Neutrophil (primary cell): ENCODE results near the gene TPST2.

ENCODE experiments used
- H3K27ac ChIP-seq: fragments of 200-600 bp; sonication (generic); 2 replicates; pipeline ENCODE4 v1.5.1; 2016; ENCODE audit warnings: mild to moderate bottlenecking, moderate library complexity
- H3K27me3 ChIP-seq: fragments of 200-600 bp; sonication (generic); 2 replicates; pipeline ENCODE4 v1.6.0; 2016; ENCODE audit warnings: mild to moderate bottlenecking
- H3K36me3 ChIP-seq: fragments of 200-600 bp; sonication (generic); 2 replicates; pipeline ENCODE4 v1.5.1; 2017
- H3K4me1 ChIP-seq, 2 experiments: fragments of 200-600 bp in 1 of 2; sonication (generic) in 1 of 2; 1 replicate in 1 of 2; 2 replicates in 1 of 2; pipeline versions ENCODE4 v1.5.1 to v1.6.1; 2013 to 2016; ENCODE audit warnings: low read depth in 1 of 2, low read length in 1 of 2, mild to moderate bottlenecking in 1 of 2, moderate library complexity in 1 of 2; ENCODE audit not compliant: control insufficient read depth in 1 of 2, insufficient read depth in 1 of 2
- H3K4me3 ChIP-seq, 2 experiments: fragments of 200-600 bp in 1 of 2; sonication (generic) in 1 of 2; 1 replicate in 1 of 2; 2 replicates in 1 of 2; pipeline ENCODE4 v1.5.1; 2013 to 2016; ENCODE audit warnings: low read depth in 1 of 2, low read length in 1 of 2, mild to moderate bottlenecking in 1 of 2, moderate library complexity in 1 of 2
- H3K9me3 ChIP-seq: fragments of 200-600 bp; sonication (generic); 2 replicates; pipeline ENCODE4 v1.5.1; 2016
- CTCF ChIP-seq: fragments of 200-600 bp; sonication (generic); IDR thresholded peaks from 2 replicates; pipeline ENCODE4 v1.5.1; 2016; ENCODE audit warnings: antibody characterized with exemption

Gene TPST2

GRCh38 chr22:26499188-26499703, 90.7 kb downstream of the TPST2 start:
- H3K36me3 ChIP-seq: peaks cover 99% of the 10 kb centered on the region
- no peak overlapping the region for H3K4me3 ChIP-seq
- TF ChIP-seq CTCF: no peak
- no peaks in the 10 kb centered on the region for H3K9me3 ChIP-seq
- H3K27ac ChIP-seq: no peak overlapping the region
- peaks cover 13 to 17% of the 10 kb centered on the region in 2 experiments for H3K4me1 ChIP-seq
- H3K27me3 ChIP-seq: no peaks in the 10 kb centered on the region

- H3K4me1 ChIP-seq: no peaks in the 10 kb centered on the region
- H3K27ac ChIP-seq: no peak overlapping the region
- H3K36me3 ChIP-seq: peaks cover 99% of the 10 kb centered on the region
- H3K9me3 ChIP-seq: no peaks in the 10 kb centered on the region
- no peak for TF ChIP-seq CTCF
- no peaks in the 10 kb centered on the region for H3K27me3 ChIP-seq
- no peak overlapping the region for H3K4me3 ChIP-seq
These were observed 93.5 kb downstream of the TPST2 start for GRCh38 chr22:26496456-26496855.

- H3K36me3 ChIP-seq: peaks cover 97% of the 10 kb centered on the region
These were observed 95.4 kb downstream of the TPST2 start for GRCh38 chr22:26494506-26494905.

GRCh38 chr22:26492220-26492619, 97.7 kb downstream of the TPST2 start:
- no peak overlapping the region for H3K27ac ChIP-seq

More at GRCh38 chr22:26494506-26494905, 95.4 kb downstream of the TPST2 start:
- Histone ChIP-seq H3K4me3 (no peak overlapping the region), H3K4me1 (no peaks in the 10 kb centered on the region), H3K27ac (no peak overlapping the region), H3K9me3 (no peaks in the 10 kb centered on the region), H3K27me3 (no peaks in the 10 kb centered on the region)
- no peak for TF ChIP-seq CTCF

GRCh38 chr22:26489447-26490036, 100.4 kb downstream of the TPST2 start:
- Histone ChIP-seq H3K4me1 (peaks cover under 1 to 4% of the 10 kb centered on the region in 2 experiments), H3K4me3 (no peak overlapping the region), H3K9me3 (no peaks in the 10 kb centered on the region), H3K27me3 (no peaks in the 10 kb centered on the region), H3K27ac (no peak overlapping the region), H3K36me3 (peaks cover 68% of the 10 kb centered on the region)
- no peak for TF ChIP-seq CTCF

More at GRCh38 chr22:26492220-26492619, 97.7 kb downstream of the TPST2 start:
- no peak for TF ChIP-seq CTCF
- H3K9me3 ChIP-seq: no peaks in the 10 kb centered on the region
- no peaks in the 10 kb centered on the region for H3K27me3 ChIP-seq
- H3K4me1 ChIP-seq: no peaks in the 10 kb centered on the region
- no peak overlapping the region for H3K4me3 ChIP-seq
- peaks cover 94% of the 10 kb centered on the region for H3K36me3 ChIP-seq
